Measurements from ENCODE around the gene ENPP1.

DNA sequence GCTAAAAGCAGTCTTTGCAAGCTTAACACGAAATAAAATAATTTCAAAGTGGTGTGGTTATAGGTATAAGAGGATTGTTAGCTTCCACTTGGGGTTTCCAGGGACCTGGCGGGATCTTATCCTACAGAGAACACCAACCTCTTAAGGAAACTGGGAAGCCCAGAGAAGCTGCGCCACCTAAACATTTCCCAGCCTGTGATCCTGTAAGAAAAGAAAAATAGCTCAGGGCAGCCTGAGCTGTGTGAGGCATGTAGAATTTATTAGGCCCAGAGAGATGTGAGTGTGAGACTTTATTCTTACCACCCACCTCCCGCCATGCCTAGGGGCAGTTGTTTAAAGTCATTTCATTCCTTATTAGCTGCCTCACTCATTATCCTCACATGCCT, 89.2 kb downstream of the ENPP1 start:
- TF ChIP-seq, protein P1, sequence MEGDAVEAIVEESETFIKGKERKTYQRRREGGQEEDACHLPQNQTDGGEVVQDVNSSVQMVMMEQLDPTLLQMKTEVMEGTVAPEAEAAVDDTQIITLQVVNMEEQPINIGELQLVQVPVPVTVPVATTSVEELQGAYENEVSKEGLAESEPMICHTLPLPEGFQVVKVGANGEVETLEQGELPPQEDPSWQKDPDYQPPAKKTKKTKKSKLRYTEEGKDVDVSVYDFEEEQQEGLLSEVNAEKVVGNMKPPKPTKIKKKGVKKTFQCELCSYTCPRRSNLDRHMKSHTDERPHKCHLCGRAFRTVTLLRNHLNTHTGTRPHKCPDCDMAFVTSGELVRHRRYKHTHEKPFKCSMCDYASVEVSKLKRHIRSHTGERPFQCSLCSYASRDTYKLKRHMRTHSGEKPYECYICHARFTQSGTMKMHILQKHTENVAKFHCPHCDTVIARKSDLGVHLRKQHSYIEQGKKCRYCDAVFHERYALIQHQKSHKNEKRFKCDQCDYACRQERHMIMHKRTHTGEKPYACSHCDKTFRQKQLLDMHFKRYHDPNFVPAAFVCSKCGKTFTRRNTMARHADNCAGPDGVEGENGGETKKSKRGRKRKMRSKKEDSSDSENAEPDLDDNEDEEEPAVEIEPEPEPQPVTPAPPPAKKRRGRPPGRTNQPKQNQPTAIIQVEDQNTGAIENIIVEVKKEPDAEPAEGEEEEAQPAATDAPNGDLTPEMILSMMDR (conservative IDR thresholded peaks at IDR 0.05 in 1 of 2, IDR thresholded peaks at IDR 0.05 in 1 of 2; ENCODE audit: extremely low read depth in 1 of 2, insufficient read depth in 1 of 2, low read depth in 1 of 2, low read length in 2 of 2), result no peak
- no peak for TF ChIP-seq EZH2 (IDR thresholded peaks at IDR 0.05; ENCODE audit: borderline replicate concordance, low read length)
